GM18951 (cell line): Measurements from ENCODE around the gene TENM4.

ENCODE experiments used
- POLR2A ChIP-seq: IDR thresholded peaks from 4 replicates; pipeline ENCODE4 v1.6.1; 2011; ENCODE audit warnings: mild to moderate bottlenecking; ENCODE audit not compliant: insufficient read length, insufficient read depth; ENCODE audit errors: extremely low read depth
- in situ Hi-C: fragments of 300-500 bp; cut with MboI; formaldehyde crosslinking; loops from one replicate; pipeline ENCODE4 v1.12.0; 2022; ENCODE audit warnings: low sequenced_read_pairs, mixed read lengths, inconsistent platforms; ENCODE audit not compliant: unreplicated experiment

The TENM4 gene

GRCh38 chr11:79066456-79067351 is 374.1 kb downstream of the TENM4 start:
- TF ChIP-seq POLR2A = no peak
- in situ Hi-C loops = no loop called here

- no peak for TF ChIP-seq POLR2A
- in situ Hi-C loops = no loop called here
Measured at GRCh38 chr11:79062814-79063762, 377.7 kb downstream of the TENM4 start.

GRCh38 chr11:79060081-79060953 is 380.5 kb downstream of the TENM4 start:
- TF ChIP-seq POLR2A = no peak
- in situ Hi-C loops = no loop called here

- TF ChIP-seq POLR2A = no peak
- in situ Hi-C loops = no loop called here
Measured at GRCh38 chr11:79059141-79059540, 381.7 kb downstream of the TENM4 start.

GRCh38 chr11:79055856-79056631 is 384.8 kb downstream of the TENM4 start:
- TF ChIP-seq POLR2A = no peak
- in situ Hi-C loops = no loop called here

GRCh38 chr11:79054636-79055035 is 386.2 kb downstream of the TENM4 start:
- in situ Hi-C loops = no loop called here

GRCh38 chr11:79052544-79052943 is 388.3 kb downstream of the TENM4 start:
- in situ Hi-C loops = no loop called here
- TF ChIP-seq POLR2A = no peak

More at GRCh38 chr11:79054636-79055035, 386.2 kb downstream of the TENM4 start:
- no peak for TF ChIP-seq POLR2A

- no peak for TF ChIP-seq POLR2A
- in situ Hi-C loops = no loop called here
Measured at GRCh38 chr11:79050786-79051185, 390.0 kb downstream of the TENM4 start.

- TF ChIP-seq POLR2A = no peak
- in situ Hi-C loops = no loop called here
Measured at GRCh38 chr11:79049741-79050179, 391.1 kb downstream of the TENM4 start.

- TF ChIP-seq POLR2A = no peak
- in situ Hi-C loops = no loop called here
Measured at GRCh38 chr11:79047980-79048379, 392.9 kb downstream of the TENM4 start.

- in situ Hi-C loops = no loop called here
- TF ChIP-seq POLR2A = no peak
Measured at GRCh38 chr11:79047321-79047720, 393.5 kb downstream of the TENM4 start.

- TF ChIP-seq POLR2A = no peak
- in situ Hi-C loops = no loop called here
Measured at GRCh38 chr11:79046366-79046765, 394.5 kb downstream of the TENM4 start.
